Measurements from ENCODE around the gene RAPGEF2.

DNA sequence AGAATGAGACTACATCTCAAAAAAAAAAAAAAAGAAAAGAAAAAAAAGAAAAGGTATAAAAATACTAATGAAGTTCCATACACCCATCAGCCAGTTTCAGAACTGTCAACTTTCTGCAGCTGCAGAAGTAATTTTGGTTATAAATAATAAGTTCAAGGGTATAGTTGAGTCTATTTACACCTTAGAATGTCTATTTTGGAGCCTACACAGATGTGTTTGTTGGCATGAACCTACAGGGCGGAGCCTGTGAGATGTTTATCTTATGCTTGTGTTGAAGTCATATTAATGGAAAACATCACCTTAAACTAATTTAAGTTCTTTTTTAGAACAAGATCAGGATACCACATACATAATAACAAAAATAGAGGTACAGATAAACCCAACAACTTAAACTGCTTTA lies 85.8 kb downstream of the RAPGEF2 start:
- TF ChIP-seq, protein P1, sequence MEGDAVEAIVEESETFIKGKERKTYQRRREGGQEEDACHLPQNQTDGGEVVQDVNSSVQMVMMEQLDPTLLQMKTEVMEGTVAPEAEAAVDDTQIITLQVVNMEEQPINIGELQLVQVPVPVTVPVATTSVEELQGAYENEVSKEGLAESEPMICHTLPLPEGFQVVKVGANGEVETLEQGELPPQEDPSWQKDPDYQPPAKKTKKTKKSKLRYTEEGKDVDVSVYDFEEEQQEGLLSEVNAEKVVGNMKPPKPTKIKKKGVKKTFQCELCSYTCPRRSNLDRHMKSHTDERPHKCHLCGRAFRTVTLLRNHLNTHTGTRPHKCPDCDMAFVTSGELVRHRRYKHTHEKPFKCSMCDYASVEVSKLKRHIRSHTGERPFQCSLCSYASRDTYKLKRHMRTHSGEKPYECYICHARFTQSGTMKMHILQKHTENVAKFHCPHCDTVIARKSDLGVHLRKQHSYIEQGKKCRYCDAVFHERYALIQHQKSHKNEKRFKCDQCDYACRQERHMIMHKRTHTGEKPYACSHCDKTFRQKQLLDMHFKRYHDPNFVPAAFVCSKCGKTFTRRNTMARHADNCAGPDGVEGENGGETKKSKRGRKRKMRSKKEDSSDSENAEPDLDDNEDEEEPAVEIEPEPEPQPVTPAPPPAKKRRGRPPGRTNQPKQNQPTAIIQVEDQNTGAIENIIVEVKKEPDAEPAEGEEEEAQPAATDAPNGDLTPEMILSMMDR (IDR thresholded peaks at IDR 0.05; ENCODE audit: insufficient read depth, low read length, poor library complexity, severe bottlenecking), result no peak
- TF ChIP-seq EZH2phosphoT487 (conservative IDR thresholded peaks at IDR 0.05; ENCODE audit: low read length), result no peak
